ENCODE results near the gene MPL. TPM values are rescaled to one million over a fixed set of nuclear protein-coding genes. Genes with fewer than 3 reads are reported as not detected.

MPL gene
- total and polyA plus RNA-seq, 2 of the 13 experiments (the other 11 are each of a cell fraction or from before 2014, with no cell fraction given), result not detected

DNA sequence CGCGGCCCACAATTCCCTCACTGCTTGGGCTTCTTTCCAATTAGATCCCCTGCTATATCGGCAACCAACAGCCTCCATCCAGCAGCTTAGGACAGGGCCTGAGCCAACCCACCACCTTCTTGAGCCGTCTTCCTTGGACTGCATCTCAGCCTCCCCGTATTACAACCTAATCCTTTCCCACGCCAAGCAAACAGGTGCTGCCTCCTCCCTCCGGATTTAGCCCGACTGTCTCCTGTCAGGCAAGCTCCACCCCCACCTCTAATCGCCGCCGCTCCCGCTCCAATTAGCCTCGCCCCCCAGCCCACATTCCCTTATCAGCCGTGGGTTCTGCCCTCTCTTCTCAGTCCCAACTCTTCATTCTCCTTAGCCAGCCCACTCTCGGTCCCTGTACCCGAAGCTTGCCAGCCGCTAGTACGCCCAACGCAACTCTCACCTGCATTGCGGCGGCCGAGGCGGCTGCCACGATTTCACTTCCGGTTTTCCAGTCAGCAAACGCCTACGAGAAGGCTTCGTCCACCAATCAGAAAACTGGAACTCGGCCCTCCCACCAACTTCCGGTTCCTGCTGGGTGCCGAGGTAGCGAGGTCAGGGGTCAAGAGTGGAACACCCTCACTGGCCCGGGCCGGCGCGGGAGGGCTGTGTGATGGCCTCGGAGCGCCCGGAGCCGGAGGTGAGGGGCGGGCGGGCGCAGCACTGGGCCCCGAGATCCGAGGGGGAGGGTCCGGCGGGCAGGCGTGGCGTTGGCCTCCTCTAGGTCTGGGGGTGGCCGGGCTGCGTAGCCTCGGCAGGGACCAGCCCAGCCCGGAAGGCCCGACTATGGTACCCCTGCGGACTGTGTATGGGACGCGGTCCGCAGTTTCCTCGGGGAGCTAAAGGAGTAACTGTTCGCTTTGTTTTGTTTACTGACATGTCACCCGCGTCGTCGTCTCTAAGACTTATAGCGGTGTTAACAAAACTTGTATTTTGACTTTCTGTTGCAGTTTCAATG, 52.0 kb downstream of the MPL start, which contains the start of the genes MED8 and SZT2 (continued):
- TF ChIP-seq IKZF4 (CRISPR knock-in tag; IDR thresholded peaks at IDR 0.05; ENCODE audit: borderline replicate concordance, low read depth, not compliant biosample characterization), result peak; percentile 47
- TF ChIP-seq ZNF616 (CRISPR knock-in tag; IDR thresholded peaks at IDR 0.05; ENCODE audit: low read depth), result no peak
- TF ChIP-seq GPBP1L1 (CRISPR knock-in tag; IDR thresholded peaks at IDR 0.05), result no peak
- TF ChIP-seq NFYC (CRISPR knock-in tag; IDR thresholded peaks at IDR 0.05), result peak; percentile 96
- TF ChIP-seq AHR (CRISPR knock-in tag; IDR thresholded peaks at IDR 0.05), result no peak
- TF ChIP-seq ZNF720 (CRISPR knock-in tag; IDR thresholded peaks at IDR 0.05), result no peak
- TF ChIP-seq ZNF572 (CRISPR knock-in tag; IDR thresholded peaks at IDR 0.05), result no peak
- no peak for TF ChIP-seq TCF7 (IDR thresholded peaks at IDR 0.05; ENCODE audit: low read depth)
- TF ChIP-seq ZNF674 (CRISPR knock-in tag; IDR thresholded peaks at IDR 0.05; ENCODE audit: low read depth), result no peak
- TF ChIP-seq, protein P1, sequence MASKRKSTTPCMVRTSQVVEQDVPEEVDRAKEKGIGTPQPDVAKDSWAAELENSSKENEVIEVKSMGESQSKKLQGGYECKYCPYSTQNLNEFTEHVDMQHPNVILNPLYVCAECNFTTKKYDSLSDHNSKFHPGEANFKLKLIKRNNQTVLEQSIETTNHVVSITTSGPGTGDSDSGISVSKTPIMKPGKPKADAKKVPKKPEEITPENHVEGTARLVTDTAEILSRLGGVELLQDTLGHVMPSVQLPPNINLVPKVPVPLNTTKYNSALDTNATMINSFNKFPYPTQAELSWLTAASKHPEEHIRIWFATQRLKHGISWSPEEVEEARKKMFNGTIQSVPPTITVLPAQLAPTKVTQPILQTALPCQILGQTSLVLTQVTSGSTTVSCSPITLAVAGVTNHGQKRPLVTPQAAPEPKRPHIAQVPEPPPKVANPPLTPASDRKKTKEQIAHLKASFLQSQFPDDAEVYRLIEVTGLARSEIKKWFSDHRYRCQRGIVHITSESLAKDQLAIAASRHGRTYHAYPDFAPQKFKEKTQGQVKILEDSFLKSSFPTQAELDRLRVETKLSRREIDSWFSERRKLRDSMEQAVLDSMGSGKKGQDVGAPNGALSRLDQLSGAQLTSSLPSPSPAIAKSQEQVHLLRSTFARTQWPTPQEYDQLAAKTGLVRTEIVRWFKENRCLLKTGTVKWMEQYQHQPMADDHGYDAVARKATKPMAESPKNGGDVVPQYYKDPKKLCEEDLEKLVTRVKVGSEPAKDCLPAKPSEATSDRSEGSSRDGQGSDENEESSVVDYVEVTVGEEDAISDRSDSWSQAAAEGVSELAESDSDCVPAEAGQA (IDR thresholded peaks at IDR 0.05; ENCODE audit: low read depth), result peak; percentile 45; the same call in 1 of the 2 replicates
- TF ChIP-seq, protein P1 (CRISPR knock-in tag; IDR thresholded peaks at IDR 0.05; ENCODE audit: borderline replicate concordance), result no peak
- TF ChIP-seq RXRB (CRISPR knock-in tag; IDR thresholded peaks at IDR 0.05; ENCODE audit: borderline replicate concordance), result peak; percentile 61
- TF ChIP-seq SP140L (CRISPR knock-in tag; IDR thresholded peaks at IDR 0.05; ENCODE audit: borderline replicate concordance), result no peak
- no peak for TF ChIP-seq ARNT2 (CRISPR knock-in tag; IDR thresholded peaks at IDR 0.05; ENCODE audit: low read depth)
- no peak for TF ChIP-seq HNRNPH1 (optimal IDR thresholded peaks at IDR 0.05; ENCODE audit: low read depth, low read length)
- no peak for TF ChIP-seq ATF5 (CRISPR knock-in tag; IDR thresholded peaks at IDR 0.05; ENCODE audit: low read depth)
- no peak for TF ChIP-seq ZNF557 (CRISPR knock-in tag; IDR thresholded peaks at IDR 0.05)
- peak; percentile 61 for TF ChIP-seq ZNF770 (CRISPR knock-in tag; IDR thresholded peaks at IDR 0.05)
- TF ChIP-seq JUN (CRISPR knock-in tag; IDR thresholded peaks at IDR 0.05), result no peak

All from HepG2 (cell line).